Parathyroid adenoma (tissue), 2 donors: ENCODE data around the gene RAB38.

Experiments used
- H2AFZ ChIP-seq: fragments of 300-600 bp; sonication (generic); one replicate; pipeline ENCODE4 v1.7.0; 2017; ENCODE audit warnings: antibody characterized with exemption, mild to moderate bottlenecking
- H3K27ac ChIP-seq: fragments of 300-600 bp; sonication (generic); one replicate; pipeline ENCODE4 v1.7.0; 2017
- H3K27me3 ChIP-seq: fragments of 300-600 bp; sonication (generic); one replicate; pipeline ENCODE4 v1.7.0; 2017; ENCODE audit warnings: low read length; ENCODE audit not compliant: control insufficient read depth, insufficient read depth
- H3K36me3 ChIP-seq: fragments of 300-600 bp; sonication (generic); one replicate; pipeline ENCODE4 v1.7.0; 2017; ENCODE audit warnings: low read length; ENCODE audit not compliant: control insufficient read depth, insufficient read depth
- H3K4me1 ChIP-seq: fragments of 300-600 bp; sonication (generic); one replicate; pipeline ENCODE4 v1.7.0; 2017; ENCODE audit warnings: control low read depth
- H3K4me2 ChIP-seq: fragments of 300-600 bp; sonication (generic); one replicate; pipeline ENCODE4 v1.7.0; 2017; ENCODE audit warnings: low read length
- H3K4me3 ChIP-seq: fragments of 300-600 bp; sonication (generic); one replicate; pipeline ENCODE4 v1.7.0; 2017; ENCODE audit warnings: low read depth, low read length
- H3K79me2 ChIP-seq: fragments of 300-600 bp; sonication (generic); one replicate; pipeline ENCODE4 v1.7.0; 2017; ENCODE audit warnings: control low read depth
- H3K9ac ChIP-seq: fragments of 300-600 bp; sonication (generic); one replicate; pipeline ENCODE4 v1.7.0; 2017; ENCODE audit warnings: mild to moderate bottlenecking
- H3K9me3 ChIP-seq: fragments of 300-600 bp; sonication (generic); one replicate; pipeline ENCODE4 v1.7.0; 2017; ENCODE audit warnings: low read length; ENCODE audit not compliant: control insufficient read depth
- CTCF ChIP-seq: fragments of 300-600 bp; sonication (generic); IDR thresholded peaks from one replicate; pipeline ENCODE4 v1.7.0; 2017; ENCODE audit warnings: antibody characterized with exemption, mild to moderate bottlenecking
- donor health status: primary hyperparathyroidism.

Gene RAB38

GRCh38 chr11:88167853-88168252 is 7.4 kb downstream of the RAB38 start:
- Histone ChIP-seq H3K9me3 (no peaks in the 10 kb centered on the region), H3K9ac (no peak overlapping the region), H2AFZ (no peak overlapping the region), H3K4me3 (no peak overlapping the region), H3K36me3 (no peaks in the 10 kb centered on the region), H3K4me1 (no peaks in the 10 kb centered on the region), H3K79me2 (no peaks in the 10 kb centered on the region), H3K27ac (no peak overlapping the region), H3K4me2 (no peak overlapping the region), H3K27me3 (no peaks in the 10 kb centered on the region)
- TF ChIP-seq CTCF: no peak

- H2AFZ ChIP-seq: no peak overlapping the region
- H3K9ac ChIP-seq: no peak overlapping the region
- H3K4me2 ChIP-seq: no peak overlapping the region
- H3K9me3 ChIP-seq: no peaks in the 10 kb centered on the region
- no peaks in the 10 kb centered on the region for H3K79me2 ChIP-seq
- no peak overlapping the region for H3K4me3 ChIP-seq
- no peaks in the 10 kb centered on the region for H3K27me3 ChIP-seq
- no peak for TF ChIP-seq CTCF
- H3K27ac ChIP-seq: no peak overlapping the region
- H3K36me3 ChIP-seq: no peaks in the 10 kb centered on the region
- no peaks in the 10 kb centered on the region for H3K4me1 ChIP-seq
These were observed 10.2 kb downstream of the RAB38 start for GRCh38 chr11:88164806-88165585.

- Histone ChIP-seq H3K9ac (no peak overlapping the region), H3K4me1 (no peaks in the 10 kb centered on the region), H3K9me3 (no peaks in the 10 kb centered on the region), H3K27ac (no peak overlapping the region), H3K36me3 (no peaks in the 10 kb centered on the region), H3K4me2 (no peak overlapping the region), H3K4me3 (no peak overlapping the region), H2AFZ (no peak overlapping the region), H3K79me2 (no peaks in the 10 kb centered on the region), H3K27me3 (no peaks in the 10 kb centered on the region)
- TF ChIP-seq CTCF: no peak
These were observed 10.9 kb downstream of the RAB38 start for GRCh38 chr11:88164320-88164719.

- Histone ChIP-seq H3K9me3 (no peaks in the 10 kb centered on the region), H3K4me1 (no peaks in the 10 kb centered on the region)
These were observed 17.2 kb downstream of the RAB38 start for GRCh38 chr11:88158081-88158480.

More at GRCh38 chr11:88158081-88158480, 17.2 kb downstream of the RAB38 start:
- no peak overlapping the region for H2AFZ ChIP-seq
- no peak overlapping the region for H3K4me2 ChIP-seq
- H3K27me3 ChIP-seq: no peaks in the 10 kb centered on the region
- no peak overlapping the region for H3K9ac ChIP-seq
- no peaks in the 10 kb centered on the region for H3K36me3 ChIP-seq
- TF ChIP-seq CTCF: no peak
- H3K79me2 ChIP-seq: no peaks in the 10 kb centered on the region
- H3K4me3 ChIP-seq: no peak overlapping the region
- H3K27ac ChIP-seq: no peak overlapping the region
